ENCODE data around the gene CHAC1. TPM values are rescaled to one million over a fixed set of nuclear protein-coding genes. Genes with fewer than 3 reads are reported as not detected.

CHAC1 gene
- total RNA-seq, 1 donor = 11.4 TPM

- no peak for TF ChIP-seq CTCF (IDR thresholded peaks at IDR 0.05; ENCODE audit: insufficient read depth, low read length)
- DNase-seq (ENCODE audit: low read depth) = no peak
- H3K4me3 ChIP-seq (ENCODE audit: low read depth, low read length) = no peak overlapping the region
These were observed 21.1 kb upstream of the CHAC1 start for GRCh38 chr15:40932156-40932555.

GRCh38 chr15:40932649-40933516 lies 20.4 kb upstream of the CHAC1 start:
- TF ChIP-seq CTCF (IDR thresholded peaks at IDR 0.05; ENCODE audit: insufficient read depth, low read length) = no peak
- no peak overlapping the region for H3K4me3 ChIP-seq (ENCODE audit: low read depth, low read length)
- DNase-seq (ENCODE audit: low read depth) = no peak

- H3K4me3 ChIP-seq (ENCODE audit: low read depth, low read length) = no peak overlapping the region
- TF ChIP-seq CTCF (IDR thresholded peaks at IDR 0.05; ENCODE audit: insufficient read depth, low read length) = no peak
- no peak for DNase-seq (ENCODE audit: low read depth)
These were observed 19.8 kb upstream of the CHAC1 start for GRCh38 chr15:40933517-40933902.

GRCh38 chr15:40934457-40934856 lies 18.8 kb upstream of the CHAC1 start:
- H3K4me3 ChIP-seq (ENCODE audit: low read depth, low read length) = no peak overlapping the region
- TF ChIP-seq CTCF (IDR thresholded peaks at IDR 0.05; ENCODE audit: insufficient read depth, low read length) = no peak
- no peak for DNase-seq (ENCODE audit: low read depth)

GRCh38 chr15:40936234-40936708 lies 17.0 kb upstream of the CHAC1 start:
- no peak for DNase-seq (ENCODE audit: low read depth)
- no peak for TF ChIP-seq CTCF (IDR thresholded peaks at IDR 0.05; ENCODE audit: insufficient read depth, low read length)
- no peak overlapping the region for H3K4me3 ChIP-seq (ENCODE audit: low read depth, low read length)

- H3K4me3 ChIP-seq (ENCODE audit: low read depth, low read length) = no peak overlapping the region
- DNase-seq (ENCODE audit: low read depth) = no peak
- TF ChIP-seq CTCF (IDR thresholded peaks at IDR 0.05; ENCODE audit: insufficient read depth, low read length) = no peak
These were observed 16.3 kb upstream of the CHAC1 start for GRCh38 chr15:40936709-40937666.
